COLO668 (cell line): ENCODE data around the gene CNGA3.

ENCODE experiments used
- DNase-seq: peaks from one replicate; lab custom pipeline; 2025; ENCODE audit not compliant: unreplicated experiment; lab: John Stamatoyannopoulos, UW

CNGA3 gene

GRCh38 chr2:98327776-98328175 is 18.5 kb upstream of the CNGA3 start:
- DNase-seq: no peak

GRCh38 chr2:98329549-98329948 is 16.7 kb upstream of the CNGA3 start:
- DNase-seq: no peak

DNA sequence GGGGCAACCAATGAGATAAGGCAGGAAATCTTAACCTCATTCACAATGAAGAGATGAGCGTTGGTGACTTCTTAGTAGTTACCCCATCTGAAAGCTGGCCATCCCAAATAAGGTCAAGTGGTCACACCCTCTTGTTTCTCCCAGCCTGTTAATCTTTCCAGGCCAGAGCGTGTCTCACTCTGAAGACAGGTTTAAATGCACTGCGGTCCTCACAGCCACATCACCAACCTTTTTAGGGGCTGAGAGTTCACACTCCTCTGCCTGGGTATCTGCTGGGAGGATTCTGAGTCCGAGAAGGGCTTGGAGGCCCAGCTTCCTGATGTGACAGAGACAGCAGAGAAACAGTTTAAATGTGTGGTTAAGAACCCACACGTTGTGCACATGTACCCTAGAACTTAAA is 13.3 kb upstream of the CNGA3 start:
- no peak for DNase-seq

- DNase-seq: no peak
Observed at GRCh38 chr2:98333922-98334321, 12.3 kb upstream of the CNGA3 start.

GRCh38 chr2:98334439-98335078 is 11.7 kb upstream of the CNGA3 start:
- DNase-seq: peak; percentile 20

- peak; percentile 18 for DNase-seq
Observed at GRCh38 chr2:98335271-98335670, 11.0 kb upstream of the CNGA3 start.

GRCh38 chr2:98341241-98341640 is 5.0 kb upstream of the CNGA3 start:
- no peak for DNase-seq

- no peak for DNase-seq
Observed at GRCh38 chr2:98343285-98343684, 3.0 kb upstream of the CNGA3 start.

GRCh38 chr2:98347298-98348065 is 1.2 kb downstream of the CNGA3 start:
- DNase-seq: peak; percentile 31

DNA sequence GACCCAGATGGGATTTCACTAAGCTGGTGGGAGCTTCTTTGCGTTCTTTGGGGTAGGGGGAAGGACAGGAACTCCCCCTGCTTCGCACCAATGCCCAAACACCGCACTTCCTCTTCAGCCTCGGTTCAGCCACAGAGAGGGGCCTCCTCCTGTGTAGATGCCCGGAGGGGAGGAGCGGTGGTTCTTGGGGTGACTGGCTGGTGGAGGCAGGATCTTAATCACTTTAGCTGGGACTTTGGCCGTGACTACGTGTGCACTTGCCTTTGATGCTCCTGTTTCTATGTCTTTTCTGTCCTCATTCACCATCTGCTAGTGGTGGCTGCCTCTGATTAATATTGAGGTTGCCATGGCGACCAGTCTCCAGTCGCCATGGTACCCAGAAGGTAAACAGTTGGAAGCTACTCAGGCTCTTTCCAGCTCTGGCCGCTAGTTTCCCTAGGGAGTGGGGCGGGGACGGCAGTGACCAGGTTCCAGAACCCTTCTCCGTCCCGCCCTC is 1.9 kb downstream of the CNGA3 start:
- peak; percentile 70 for DNase-seq

- DNase-seq: no peak
Observed at GRCh38 chr2:98350411-98350810, 4.2 kb downstream of the CNGA3 start.

DNA sequence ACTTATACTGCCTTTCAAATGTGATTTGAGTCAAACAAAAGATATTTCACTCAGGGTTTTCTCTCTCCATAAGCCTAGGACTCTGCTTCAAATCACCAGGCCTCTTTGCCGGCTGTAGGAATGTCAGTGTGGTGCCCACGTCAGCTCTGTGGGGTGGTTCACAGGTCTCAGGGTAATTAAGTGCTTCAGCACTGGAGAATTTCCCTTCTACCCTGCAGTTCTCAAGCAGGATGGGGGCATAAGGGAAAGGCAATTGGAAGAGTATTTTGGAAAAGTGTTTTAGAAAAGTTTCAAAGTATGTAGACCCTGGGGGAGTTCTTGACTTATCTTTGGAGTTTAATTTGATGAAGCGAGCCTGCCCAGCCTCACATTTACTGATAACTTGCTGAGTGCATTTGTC is 9.6 kb downstream of the CNGA3 start:
- no peak for DNase-seq

GRCh38 chr2:98356729-98357128 is 10.5 kb downstream of the CNGA3 start:
- DNase-seq: peak; percentile 41

GRCh38 chr2:98357849-98358248 is 11.6 kb downstream of the CNGA3 start:
- no peak for DNase-seq

- no peak for DNase-seq
Observed at GRCh38 chr2:98359986-98360385, 13.7 kb downstream of the CNGA3 start.

DNA sequence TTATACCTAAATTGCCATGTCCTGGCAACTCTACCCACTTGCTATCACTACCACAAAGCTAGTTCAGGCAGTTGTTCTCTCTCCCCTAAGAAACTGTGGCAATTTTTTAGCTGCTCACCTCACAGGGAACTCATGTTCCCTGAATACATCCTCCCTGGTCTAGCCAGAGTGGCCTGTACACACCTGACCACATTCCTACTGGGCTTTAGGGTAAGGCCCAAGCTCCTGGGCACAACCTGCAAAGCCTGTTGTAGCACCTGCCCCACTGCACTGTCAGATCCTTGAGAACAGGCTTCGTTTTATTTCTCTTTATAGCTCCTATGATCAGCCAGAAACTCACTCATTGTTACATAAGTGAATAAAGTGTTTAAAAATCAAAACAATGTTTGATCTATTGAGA is 21.5 kb downstream of the CNGA3 start:
- DNase-seq: no peak

- DNase-seq: no peak
Observed at GRCh38 chr2:98369710-98370239, 23.5 kb downstream of the CNGA3 start.

DNA sequence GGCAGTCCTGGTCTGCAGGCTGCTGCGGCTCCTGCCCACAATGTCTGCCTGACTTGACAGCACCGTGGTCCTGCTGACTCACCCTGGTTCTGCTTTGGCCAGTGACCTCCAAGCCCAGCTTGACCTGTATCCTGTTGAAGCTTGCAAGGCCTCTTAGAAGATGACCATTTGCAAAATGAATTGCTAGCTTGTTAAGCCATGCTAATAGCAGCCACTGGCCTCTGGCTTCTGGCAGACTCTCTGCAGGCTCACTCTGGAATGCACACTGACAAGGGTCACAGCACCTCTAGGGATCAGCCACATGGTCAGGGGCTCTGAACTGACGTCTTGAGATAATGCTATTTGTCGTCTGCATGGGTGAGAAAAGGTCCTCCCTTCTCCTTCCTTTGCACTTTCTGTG is 25.9 kb downstream of the CNGA3 start:
- DNase-seq: no peak

DNA sequence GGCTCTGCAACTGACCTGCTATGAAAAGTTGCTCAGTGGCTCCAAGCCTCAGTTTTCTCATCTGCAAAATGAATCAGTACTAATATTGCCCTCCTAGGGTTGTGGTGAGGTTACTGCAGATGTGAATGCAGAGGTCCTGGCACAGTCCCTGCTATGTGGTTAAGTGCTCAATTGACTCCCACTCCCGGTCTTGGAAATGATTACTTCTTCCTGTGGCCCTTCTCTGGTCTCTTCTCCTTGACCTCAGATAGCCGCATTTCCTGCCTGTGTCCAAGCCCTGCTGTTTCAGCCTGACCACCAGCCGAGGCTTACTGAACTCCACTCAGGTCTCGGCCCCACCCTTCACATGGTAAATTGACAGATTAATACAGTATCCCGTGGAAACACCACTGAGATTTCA is 26.3 kb downstream of the CNGA3 start:
- no peak for DNase-seq

- DNase-seq: no peak
Observed at GRCh38 chr2:98374286-98374685, 28.0 kb downstream of the CNGA3 start.

- DNase-seq: no peak
Observed at GRCh38 chr2:98374958-98375570, 28.8 kb downstream of the CNGA3 start.
